K562 treated with DMSO at 1 percent for 48 hours (cell line): Measurements from ENCODE around the gene SUCLG2. TPM values are rescaled to one million over a fixed set of nuclear protein-coding genes. Genes with fewer than 3 reads are reported as not detected.

Source experiments
- total RNA-seq: library from RNA; unstranded; fragments of 300-600 nt; gene quantifications from 2 replicates; pipeline ENCODE4 v1.2.3, GENCODE V29; 2022; ENCODE audit warnings: low replicate concordance; ENCODE audit errors: extremely low read depth

The SUCLG2 gene
- total RNA-seq = not detected in 2 replicates

DNA sequence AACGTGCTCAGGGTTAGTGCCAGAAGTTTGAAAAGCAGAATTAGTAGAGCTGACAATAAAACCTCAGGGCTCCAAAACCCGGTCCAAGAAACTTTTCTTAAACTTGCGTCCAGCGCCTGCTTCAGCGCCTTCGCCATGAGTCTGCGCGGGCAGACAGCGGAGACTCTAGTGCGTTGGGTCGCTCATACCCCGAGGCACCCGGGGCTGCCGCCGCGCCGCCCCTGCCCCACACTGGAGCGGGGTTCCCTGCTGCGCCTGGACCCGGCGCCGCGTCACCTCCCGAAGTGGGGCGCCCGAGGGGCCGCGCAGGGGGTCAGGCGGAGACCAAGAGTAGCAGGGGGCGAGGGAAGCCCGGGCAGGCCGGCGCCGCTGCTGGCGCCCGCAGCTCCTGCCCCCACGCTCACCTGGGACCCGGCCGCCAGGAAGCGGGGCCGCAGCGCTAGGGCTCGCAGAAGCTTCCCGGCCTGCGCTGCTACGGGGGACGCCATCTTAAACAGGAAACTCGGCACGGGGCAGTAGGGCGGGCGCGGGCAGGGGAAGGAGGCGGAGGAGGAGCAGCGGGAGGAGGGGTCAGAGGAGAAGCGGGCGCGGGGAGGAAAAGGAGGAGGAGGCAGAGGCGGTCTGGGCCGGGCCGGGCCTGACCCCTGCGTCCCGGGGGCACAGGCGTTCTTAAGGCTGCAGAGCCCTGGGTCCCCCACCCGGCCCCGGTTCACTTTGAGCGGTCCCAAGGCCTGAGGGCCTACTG is at the start of gene SUCLG2:
Gene SUCLG2 (minus strand): TSS at position 514 of the 745 bp plus-strand sequence. CDS start 26 bp downstream, at position 488.

